GM19372 (cell line): Measurements from ENCODE around the gene RPL22L1.
"Not testable (repeated sequence)": the region's sequence is repeated elsewhere in the genome, so short reads cannot be mapped to it uniquely, and the experiment has no call there.

ENCODE experiments used
- ATAC-seq: cut with Tn5 transposase; IDR thresholded peaks from one replicate; pipeline ENCODE4 v1.9.1; 2021; ENCODE audit warnings: mild to moderate bottlenecking, low read depth, moderate library complexity; ENCODE audit not compliant: unreplicated experiment

The RPL22L1 gene

DNA sequence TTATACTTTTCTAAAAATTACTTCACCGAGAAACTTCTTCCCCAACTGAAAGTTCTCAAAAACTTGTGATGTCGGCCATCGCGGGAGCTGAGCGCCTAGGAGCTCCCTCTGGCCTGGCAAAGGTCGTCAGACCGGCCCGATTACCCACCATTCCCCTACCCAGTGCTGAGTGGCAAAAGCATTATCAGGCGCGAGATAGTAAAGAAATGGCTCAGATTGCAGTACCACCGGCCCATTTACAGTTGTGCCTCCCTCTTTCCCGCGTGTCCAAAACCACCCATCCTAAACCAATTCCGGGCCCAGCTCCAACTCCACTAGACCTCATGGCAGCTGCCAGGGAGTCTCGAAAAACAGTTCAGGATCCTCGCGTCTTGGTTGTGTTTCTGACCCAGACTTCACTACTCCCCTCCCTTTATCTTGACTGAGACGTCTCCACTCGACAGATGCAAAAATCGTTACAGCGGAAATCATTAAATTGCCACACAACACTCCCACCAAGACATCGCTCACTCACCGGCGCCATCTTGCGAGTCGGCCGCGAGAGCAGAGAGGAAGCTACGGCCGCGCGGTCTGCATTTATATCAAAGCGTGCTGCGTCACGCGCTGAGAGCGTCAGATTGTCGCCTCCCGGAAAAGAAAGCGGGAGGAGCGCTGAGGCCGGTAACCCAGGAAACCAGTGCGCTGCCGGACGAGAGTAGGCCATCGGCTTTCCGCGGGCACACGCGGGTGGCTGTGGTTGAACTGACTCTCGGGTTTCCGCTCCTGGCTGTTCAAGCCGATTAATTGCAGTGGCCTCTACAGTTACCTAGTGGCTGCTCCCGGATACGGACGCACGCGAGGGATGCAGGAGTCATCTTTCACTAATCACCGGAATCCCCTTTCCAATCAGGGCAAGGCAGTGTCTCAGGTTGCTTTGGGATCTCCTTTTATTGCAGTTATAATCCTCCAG lies at the start of gene RPL22L1:
Gene RPL22L1 (minus strand): TSS at position 551 of the 949 bp plus-strand sequence. CDS start 28 bp downstream, at position 523.
- peak; percentile 96 for ATAC-seq

DNA sequence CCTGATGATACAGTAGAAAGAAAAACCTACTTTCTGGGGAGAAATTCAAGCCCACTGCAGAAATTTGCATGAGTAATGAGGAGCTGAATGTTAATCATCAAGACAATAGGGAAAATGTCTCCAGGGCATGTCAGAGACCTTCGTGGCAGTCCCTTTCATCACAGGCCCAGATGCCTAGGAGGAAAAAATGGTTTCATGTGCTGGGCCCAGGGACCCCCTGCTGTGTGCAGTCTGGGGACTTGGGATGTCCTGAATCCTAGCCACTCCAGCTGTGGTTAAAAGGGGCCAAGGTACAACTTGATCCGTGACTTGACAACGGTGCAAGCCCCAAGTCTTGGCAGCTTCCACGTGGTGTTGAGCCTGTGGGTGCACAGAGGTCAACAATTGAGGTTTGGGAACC lies 48.7 kb upstream of the RPL22L1 start:
- ATAC-seq: no peak

DNA sequence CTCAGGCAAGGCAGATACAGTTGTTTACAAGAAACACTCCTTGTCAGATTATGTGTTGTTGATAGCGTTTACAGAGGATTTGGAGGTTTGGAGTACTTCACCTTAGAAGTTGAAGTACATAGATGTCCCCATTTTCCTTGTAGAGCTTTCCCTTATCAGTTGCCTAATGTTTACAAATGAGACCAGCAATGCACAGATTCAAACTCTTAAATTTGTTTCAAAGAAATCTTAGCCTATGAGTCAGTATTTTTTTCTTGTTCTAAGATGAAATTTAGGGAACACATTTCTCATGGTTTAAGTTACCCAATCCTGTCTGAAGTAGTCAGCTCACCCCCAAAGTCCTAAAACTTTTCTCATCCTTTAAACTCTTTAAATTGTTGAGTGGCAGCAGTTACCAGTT lies 44.7 kb upstream of the RPL22L1 start:
- ATAC-seq: no peak

GRCh38 chr3:170914212-170914611 lies 44.2 kb upstream of the RPL22L1 start:
- ATAC-seq: no peak

GRCh38 chr3:170911051-170911450 lies 41.1 kb upstream of the RPL22L1 start:
- no peak for ATAC-seq

DNA sequence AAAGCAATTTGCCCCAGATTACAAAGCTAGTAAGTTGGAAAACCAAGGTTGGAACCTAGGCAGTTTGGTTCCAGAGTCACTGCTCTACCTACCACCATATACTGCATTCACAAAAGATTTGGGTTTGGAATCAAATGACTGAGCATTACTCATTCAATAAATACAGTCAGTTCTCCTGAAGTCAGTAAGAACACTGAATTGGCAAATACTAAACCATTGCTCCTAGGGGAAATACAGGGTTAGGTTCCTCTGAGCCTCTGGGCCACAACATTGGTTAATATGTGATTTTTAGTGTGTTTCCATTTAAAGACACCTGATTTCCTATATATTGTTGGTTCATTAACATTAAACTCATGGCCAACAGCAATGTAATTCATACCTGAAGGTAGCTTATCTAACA lies 40.5 kb upstream of the RPL22L1 start:
- no peak for ATAC-seq

DNA sequence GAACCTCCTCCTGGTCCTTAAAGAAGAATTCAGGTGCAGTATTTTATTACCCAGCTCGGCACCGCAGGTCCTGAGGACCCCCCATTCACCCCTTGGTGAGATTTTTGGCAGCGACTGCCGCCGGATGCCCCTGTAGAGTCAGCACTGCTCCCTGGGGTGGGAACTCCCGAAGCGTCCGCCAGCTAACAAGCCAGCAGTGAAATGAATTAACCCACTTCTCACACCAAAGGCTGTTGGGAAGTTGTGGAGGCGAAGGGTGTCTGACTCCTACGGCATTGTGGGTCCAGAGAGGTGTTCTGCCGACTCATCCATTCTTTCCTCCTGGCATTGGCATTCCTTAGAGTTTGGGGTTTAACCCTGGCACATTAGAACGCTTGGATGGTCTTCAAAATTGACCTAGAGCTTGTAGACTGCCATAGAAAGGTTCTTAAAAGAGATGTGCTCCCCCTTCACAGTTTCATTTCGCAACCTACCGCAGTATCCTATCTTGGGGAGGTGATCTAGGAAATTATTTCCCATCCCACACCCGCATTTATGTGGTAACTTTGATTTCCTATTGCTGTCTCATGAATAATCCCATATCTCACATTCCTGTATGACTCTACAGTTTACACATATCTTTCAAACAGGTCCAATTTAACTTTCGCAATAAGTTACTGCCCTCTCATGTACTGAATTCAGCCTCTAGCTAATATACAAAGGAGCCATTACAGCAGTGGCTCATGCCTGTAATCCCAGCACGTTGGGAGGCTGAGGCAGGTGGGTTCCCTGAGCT lies 39.3 kb upstream of the RPL22L1 start:
- no peak for ATAC-seq

DNA sequence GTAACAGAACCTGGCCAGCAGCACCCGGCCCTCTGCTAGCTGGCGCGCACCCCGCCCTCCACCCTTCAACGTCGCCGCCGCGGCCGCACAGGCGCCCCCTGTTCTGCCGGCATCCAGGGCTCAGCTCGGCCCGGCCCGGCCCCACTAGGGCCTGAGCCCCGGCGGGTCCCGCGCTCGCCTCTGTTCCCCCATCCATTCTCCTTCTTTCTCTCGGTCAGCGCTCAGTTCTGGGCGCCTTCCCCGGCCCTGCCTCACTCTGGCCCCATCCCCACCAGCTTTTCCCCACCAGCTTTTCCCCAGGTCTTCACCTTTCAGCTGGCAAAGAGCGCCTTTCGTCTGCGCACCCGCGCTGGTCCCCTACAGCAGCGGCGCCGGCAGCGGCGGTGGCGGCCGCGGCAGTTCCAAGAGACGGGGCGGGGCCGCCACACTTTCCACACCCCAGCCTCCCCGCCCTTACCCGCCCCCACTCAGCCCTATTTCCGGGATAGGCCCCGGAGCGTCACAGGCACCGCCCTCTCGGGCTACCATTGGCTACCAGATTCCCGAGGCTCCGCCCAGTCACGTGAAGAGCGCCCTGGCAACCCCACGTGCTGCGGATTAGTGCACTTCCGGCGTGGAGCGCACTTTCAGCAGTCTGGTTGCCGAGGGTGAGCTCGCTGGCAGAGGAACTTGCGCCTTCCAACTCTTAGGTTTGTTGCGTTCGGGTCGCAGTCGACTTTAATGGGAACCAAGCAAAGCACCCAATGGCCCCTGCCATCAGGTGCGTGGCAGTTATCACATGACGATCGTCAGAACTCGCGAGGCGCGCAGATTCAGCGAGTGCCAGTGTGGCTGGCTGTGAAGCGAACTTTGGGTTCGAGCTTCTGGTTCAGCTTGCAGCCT lies 38.5 kb upstream of the RPL22L1 start, which contains the start of gene EIF5A2:
Gene EIF5A2 (minus strand): TSS at position 403 of the 882 bp plus-strand sequence. CDS start 831 bp downstream, outside the sequence.
- ATAC-seq: peak; percentile 88

- peak; percentile 6 for ATAC-seq
Observed at GRCh38 chr3:170907637-170908234, 37.7 kb upstream of the RPL22L1 start.

DNA sequence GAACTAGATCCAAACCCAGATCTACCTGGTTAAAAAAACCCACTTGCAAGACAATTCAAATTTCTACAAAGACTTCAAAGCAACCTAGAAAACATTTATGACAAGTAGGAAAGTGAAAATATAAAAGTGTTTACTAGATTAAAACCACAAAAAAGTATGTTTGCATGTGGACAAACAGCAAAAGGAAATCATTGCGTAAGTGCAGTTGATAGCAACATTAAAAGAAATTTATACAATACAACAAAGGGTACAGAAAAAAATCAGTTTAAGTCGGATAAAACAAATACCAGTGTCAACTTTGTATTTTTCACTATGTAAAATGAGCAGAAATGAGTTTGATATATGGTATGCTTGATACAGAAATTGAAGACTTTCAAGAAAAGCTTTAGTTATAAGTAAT lies 35.9 kb upstream of the RPL22L1 start:
- ATAC-seq: no peak

DNA sequence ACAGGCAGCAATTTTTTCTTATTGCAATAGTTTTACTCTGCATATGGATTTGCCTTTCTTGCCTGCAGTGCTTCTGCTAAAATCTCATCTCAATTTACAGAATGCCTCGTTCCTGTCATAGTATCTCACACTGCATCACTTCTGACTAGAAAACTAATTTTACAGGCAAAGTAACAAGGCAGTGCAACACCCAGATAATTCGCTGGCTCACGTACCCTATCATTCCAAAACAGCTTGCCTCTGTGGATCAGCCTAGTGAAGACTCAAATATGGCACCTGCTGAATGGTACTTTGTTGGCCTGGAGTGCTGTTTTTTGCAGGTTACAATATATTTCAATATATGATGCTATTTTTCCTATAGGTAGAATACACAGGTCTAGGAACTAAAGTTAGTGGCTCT lies 33.1 kb upstream of the RPL22L1 start:
- no peak for ATAC-seq

DNA sequence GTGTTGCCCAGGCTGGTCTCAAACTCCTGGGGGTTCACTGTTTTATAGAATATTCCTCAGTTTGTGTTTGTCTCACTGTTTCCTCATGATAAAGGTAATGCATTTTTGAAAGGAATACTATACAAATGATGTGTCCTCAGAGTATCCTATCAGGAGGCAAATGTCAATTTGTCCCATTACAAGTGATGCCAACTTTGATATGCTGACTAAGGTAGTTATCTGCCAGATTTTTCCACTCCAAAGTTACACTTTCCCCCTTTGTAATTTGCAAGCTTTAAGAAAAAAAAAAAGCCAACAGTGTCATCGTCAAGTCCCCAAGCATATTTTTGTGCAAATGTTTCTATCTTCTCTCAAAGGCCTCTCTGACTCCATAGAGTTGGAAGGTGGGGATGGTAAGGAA lies 29.5 kb upstream of the RPL22L1 start:
- no peak for ATAC-seq

DNA sequence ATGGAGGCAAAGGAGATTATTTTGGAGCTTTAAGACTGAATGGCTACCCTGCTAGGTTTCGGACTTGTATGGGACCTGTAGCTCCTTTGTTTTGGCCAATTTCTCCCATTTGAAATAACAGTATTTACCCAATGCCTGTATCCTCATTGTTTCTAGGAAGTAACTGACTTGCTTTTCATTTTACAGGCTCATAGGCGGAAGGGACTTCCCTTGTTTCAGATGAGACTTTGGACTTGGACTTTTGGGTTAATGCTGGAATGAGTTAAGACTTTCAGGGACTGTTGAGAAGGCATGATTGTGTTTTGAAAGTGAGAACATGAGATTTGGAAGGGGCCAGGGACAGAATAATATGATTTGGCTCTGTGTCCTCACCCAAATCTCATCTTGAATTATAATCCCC lies 28.0 kb upstream of the RPL22L1 start:
- ATAC-seq: no peak

DNA sequence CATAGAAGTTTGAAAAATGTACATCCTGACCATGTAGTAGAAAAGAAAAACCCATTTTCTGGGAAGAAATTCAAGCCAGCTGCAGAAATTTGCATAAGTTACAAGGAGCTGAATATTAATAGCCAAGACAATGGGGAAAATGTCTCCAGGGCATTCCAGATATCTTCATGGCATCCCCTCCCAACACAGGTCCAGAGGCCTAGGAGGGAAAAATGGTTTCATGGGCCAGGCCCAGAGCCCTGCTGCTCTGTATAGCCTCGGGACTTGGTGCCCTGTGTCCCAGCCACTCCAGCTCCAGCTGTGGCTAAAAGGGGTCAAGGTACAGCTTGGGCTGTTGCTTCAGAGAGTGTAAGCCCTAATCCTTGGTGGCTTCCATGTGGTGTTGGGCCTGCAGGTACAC lies 27.2 kb upstream of the RPL22L1 start:
- ATAC-seq: not testable (repeated sequence)

GRCh38 chr3:170896781-170897180 lies 26.8 kb upstream of the RPL22L1 start:
- no peak for ATAC-seq

GRCh38 chr3:170896333-170896732 lies 26.3 kb upstream of the RPL22L1 start:
- not testable (repeated sequence) for ATAC-seq

DNA sequence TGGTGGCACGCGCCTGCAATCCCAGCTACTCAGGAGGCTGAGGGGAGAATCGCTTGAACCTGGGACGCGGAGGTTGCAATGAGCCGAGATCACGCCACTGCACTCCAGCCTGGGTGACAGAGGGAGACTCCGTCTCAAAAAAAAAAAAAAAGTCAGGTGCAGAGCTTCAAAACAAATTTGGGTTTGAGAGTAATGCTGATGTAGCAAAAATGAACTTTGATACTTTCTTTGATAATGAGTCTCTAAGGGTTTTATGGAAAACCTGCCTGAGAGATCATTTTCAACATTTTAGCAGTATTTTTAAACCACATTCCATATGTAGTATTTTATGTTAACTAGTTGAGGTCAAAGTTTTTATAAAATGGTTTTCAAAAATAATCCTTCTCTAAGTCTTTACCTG lies 23.9 kb upstream of the RPL22L1 start:
- ATAC-seq: no peak

- ATAC-seq: no peak
Observed at GRCh38 chr3:170889630-170890029, 19.6 kb upstream of the RPL22L1 start.

- no peak for ATAC-seq
Observed at GRCh38 chr3:170889132-170889531, 19.1 kb upstream of the RPL22L1 start.
